NB4 (cell line): ENCODE data around the gene ZMPSTE24.

Source experiments
- CTCF ChIP-seq: IDR thresholded peaks from one replicate; pipeline ENCODE4 v1.5.1; 2012; ENCODE audit warnings: low read depth, low read length
- MAX ChIP-seq: IDR thresholded peaks from 2 replicates; pipeline ENCODE4 v1.6.1; 2011; ENCODE audit warnings: low read depth, low read length
- POLR2A ChIP-seq: IDR thresholded peaks from 2 replicates; pipeline ENCODE4 v1.6.1; 2011; ENCODE audit warnings: mild to moderate bottlenecking; ENCODE audit not compliant: insufficient read length; ENCODE audit errors: extremely low read depth

- TF ChIP-seq CTCF (no peak), MAX (peak; percentile 93), POLR2A (peak; percentile 53)
Observed at GRCh38 chr1:40257688-40258444, at the start of gene ZMPSTE24.
